ENCODE results near the gene MAX.

The MAX gene

DNA sequence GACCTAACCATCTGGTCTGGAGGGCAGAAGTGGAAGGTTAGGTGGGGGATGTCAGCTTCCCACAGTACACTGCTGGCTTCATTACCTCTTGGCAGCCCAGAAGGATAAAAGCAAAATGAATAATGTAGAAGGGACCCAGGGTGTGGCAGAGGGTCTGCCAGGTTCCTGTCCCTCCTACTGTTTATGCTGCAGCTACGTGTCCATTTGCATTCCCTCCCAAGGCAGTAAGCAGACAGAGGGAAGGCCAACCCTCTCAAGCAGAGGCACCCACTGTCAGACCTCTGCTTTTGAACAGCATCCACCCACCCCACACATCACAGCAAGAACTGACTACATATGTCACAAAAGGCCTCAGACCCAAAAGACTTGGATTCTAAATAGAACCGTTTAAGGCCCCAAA lies 19.4 kb downstream of the MAX start:
- Histone ChIP-seq H3K9ac (ENCODE audit: low read length) (no peak overlapping the region), H3K4me1 (ENCODE audit: control insufficient read depth, low read depth, low read length) (no peaks in the 10 kb centered on the region), H3K27me3 (ENCODE audit: control insufficient read depth, insufficient read depth, low read length) (no peaks in the 10 kb centered on the region), H3K4me3 (ENCODE audit: low read length) (no peak overlapping the region), H3K27ac (ENCODE audit: low read length) (no peak overlapping the region), H3K36me3 (ENCODE audit: control insufficient read depth, low read depth, low read length) (peaks cover 31% of the 10 kb centered on the region), H3K9me3 (ENCODE audit: control insufficient read depth, low read depth, low read length) (peaks cover 1% of the 10 kb centered on the region)

DNA sequence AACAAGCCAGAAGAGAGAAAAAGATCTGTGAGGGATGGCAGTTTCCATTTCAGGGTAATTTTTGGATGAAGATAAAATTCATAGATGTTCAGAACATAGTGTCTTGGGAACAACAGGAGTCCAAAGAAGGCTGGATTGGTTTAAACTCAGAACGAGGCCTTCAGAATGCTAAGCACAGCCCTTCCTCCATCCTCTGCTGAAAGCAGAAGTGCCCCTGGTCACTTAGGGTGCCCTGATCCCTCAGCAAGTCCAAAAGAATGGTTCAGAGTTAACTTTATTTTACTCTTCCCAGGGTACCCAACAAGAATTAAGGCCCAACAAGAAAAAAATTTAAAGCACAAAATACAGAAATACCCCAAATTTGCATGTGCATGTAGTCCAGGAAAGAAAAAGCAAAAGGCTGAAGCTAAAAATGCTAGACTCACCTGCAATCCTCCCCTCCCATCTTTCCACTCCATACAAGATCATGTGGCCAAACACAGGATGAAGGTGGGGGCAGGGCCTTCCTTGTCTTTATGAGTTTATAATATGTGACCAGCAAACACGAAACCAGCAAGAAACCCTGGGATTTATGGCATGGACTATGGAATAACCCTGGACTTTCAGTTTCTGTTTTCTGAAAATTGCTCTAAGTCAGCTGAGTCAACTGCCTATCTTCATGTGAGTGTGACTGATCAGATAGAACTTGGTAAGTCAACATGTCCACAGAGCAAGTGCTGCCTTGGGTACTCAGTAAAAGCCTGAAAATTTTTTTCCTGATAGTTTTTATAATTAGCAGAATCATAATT lies 21.2 kb downstream of the MAX start:
- H3K9me3 ChIP-seq (ENCODE audit: control insufficient read depth, low read depth, low read length): no peaks in the 10 kb centered on the region
- H3K27me3 ChIP-seq (ENCODE audit: control insufficient read depth, insufficient read depth, low read length): no peaks in the 10 kb centered on the region
- peaks cover 42% of the 10 kb centered on the region for H3K36me3 ChIP-seq (ENCODE audit: control insufficient read depth, low read depth, low read length)
- no peak overlapping the region for H3K27ac ChIP-seq (ENCODE audit: low read length)
- no peak overlapping the region for H3K4me3 ChIP-seq (ENCODE audit: low read length)
- no peak overlapping the region for H3K9ac ChIP-seq (ENCODE audit: low read length)
- H3K4me1 ChIP-seq (ENCODE audit: control insufficient read depth, low read depth, low read length): no peaks in the 10 kb centered on the region

DNA sequence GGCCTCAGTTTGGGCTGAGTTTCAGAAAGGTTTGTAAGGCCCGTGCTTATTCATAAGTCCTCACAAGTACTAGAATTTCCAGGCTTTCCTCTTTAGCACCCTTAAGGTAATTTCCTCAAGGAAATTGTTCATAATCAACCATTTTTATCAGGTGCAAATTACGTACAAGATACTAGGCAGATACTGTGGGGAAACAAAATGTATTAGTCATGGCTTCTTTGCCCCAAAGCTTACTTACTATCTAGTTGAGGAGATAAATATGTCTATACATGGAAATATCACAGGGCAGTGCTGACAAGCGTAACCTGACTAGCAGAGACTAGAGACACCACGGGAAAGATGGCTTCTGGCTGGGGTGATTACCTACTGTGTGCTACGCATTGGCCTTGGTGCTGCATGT lies 22.5 kb downstream of the MAX start:
- Histone ChIP-seq H3K9me3 (ENCODE audit: control insufficient read depth, low read depth, low read length) (no peaks in the 10 kb centered on the region), H3K9ac (ENCODE audit: low read length) (no peak overlapping the region), H3K36me3 (ENCODE audit: control insufficient read depth, low read depth, low read length) (peaks cover 33% of the 10 kb centered on the region), H3K27me3 (ENCODE audit: control insufficient read depth, insufficient read depth, low read length) (no peaks in the 10 kb centered on the region), H3K4me1 (ENCODE audit: control insufficient read depth, low read depth, low read length) (no peaks in the 10 kb centered on the region), H3K4me3 (ENCODE audit: low read length) (no peak overlapping the region), H3K27ac (ENCODE audit: low read length) (no peak overlapping the region)

DNA sequence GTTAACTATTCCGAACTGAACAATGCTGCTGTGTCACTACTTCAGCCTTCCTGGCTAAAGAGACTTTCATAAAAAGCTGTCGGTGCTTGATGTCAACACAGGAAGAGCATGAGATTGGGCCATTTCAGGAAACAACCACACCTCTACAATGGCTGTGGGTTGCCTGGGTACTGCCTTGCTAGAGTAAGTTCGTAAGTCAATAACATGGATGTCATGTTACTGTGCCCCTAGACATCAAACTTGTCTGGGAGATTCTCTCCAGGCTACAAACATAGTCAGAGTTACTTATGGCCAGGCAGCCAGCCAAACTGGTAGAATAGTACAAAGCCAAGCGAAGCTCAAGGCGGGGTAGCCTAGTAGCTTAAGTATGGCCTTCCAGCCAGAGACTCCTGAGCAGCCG lies 23.1 kb downstream of the MAX start:
- Histone ChIP-seq H3K9ac (ENCODE audit: low read length) (no peak overlapping the region), H3K27me3 (ENCODE audit: control insufficient read depth, insufficient read depth, low read length) (no peaks in the 10 kb centered on the region), H3K4me3 (ENCODE audit: low read length) (no peak overlapping the region), H3K9me3 (ENCODE audit: control insufficient read depth, low read depth, low read length) (no peaks in the 10 kb centered on the region), H3K27ac (ENCODE audit: low read length) (no peak overlapping the region), H3K36me3 (ENCODE audit: control insufficient read depth, low read depth, low read length) (peaks cover 33% of the 10 kb centered on the region), H3K4me1 (ENCODE audit: control insufficient read depth, low read depth, low read length) (no peaks in the 10 kb centered on the region)

DNA sequence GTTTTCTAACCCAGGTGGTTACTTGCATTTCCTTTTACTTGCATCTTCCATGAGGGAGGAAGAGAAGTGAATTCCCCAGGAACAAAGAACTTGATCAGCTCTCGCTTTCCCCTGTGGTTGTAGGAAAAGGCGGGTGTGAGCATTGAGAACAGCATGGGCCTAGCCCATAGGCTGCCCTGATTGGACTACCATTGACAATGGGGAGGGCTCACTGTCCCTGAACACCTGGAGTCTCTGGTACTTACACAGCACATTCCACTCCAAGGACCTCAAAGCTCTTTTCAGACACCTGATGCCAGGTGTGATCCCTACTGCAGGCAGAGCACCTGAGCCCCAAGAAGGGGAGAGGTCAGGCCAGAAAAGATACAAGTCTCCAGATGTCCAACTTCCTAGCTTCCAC lies 25.0 kb downstream of the MAX start:
- H3K4me1 ChIP-seq (ENCODE audit: control insufficient read depth, low read depth, low read length): no peaks in the 10 kb centered on the region
- no peak overlapping the region for H3K9ac ChIP-seq (ENCODE audit: low read length)
- no peak overlapping the region for H3K27ac ChIP-seq (ENCODE audit: low read length)
- H3K27me3 ChIP-seq (ENCODE audit: control insufficient read depth, insufficient read depth, low read length): no peaks in the 10 kb centered on the region
- no peak overlapping the region for H3K4me3 ChIP-seq (ENCODE audit: low read length)
- peaks cover 30% of the 10 kb centered on the region for H3K36me3 ChIP-seq (ENCODE audit: control insufficient read depth, low read depth, low read length)
- H3K9me3 ChIP-seq (ENCODE audit: control insufficient read depth, low read depth, low read length): no peaks in the 10 kb centered on the region

DNA sequence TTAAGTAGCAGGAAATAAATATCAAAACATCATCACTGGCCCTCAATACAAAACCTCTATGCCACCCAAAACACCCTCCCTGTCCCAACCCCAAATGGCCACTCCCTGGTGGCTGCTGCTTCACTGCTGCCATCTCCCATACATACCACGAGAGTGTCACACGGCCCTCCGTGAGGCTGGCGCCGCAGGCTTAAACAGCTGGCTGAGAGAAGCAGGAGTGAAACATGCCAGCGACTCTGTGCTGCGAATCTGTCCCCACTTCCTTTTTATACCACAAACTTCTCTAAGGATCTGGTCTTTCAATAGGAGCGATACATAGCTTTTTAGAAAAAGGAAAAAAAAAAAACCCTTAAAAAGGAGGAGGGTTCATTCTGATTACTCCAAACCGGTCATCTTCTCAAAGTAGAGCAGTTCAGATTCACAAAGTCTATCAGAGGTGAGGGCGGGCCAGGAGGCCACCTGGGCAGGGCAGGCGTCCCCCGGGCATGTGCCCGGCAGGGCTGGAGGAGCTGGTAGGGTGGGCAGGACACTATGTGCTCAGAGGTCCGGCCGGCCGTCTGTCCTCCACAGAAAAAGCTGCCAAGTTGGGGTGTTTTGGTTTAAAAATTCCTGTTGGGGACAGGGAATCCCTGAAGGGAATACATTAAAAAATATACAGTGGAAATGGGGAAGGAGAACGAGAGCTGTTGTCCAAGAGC lies 26.5 kb downstream of the MAX start:
- H3K4me1 ChIP-seq (ENCODE audit: control insufficient read depth, low read depth, low read length): no peaks in the 10 kb centered on the region
- no peak overlapping the region for H3K4me3 ChIP-seq (ENCODE audit: low read length)
- no peak overlapping the region for H3K27ac ChIP-seq (ENCODE audit: low read length)
- H3K9ac ChIP-seq (ENCODE audit: low read length): no peak overlapping the region
- H3K27me3 ChIP-seq (ENCODE audit: control insufficient read depth, insufficient read depth, low read length): no peaks in the 10 kb centered on the region
- H3K9me3 ChIP-seq (ENCODE audit: control insufficient read depth, low read depth, low read length): no peaks in the 10 kb centered on the region
- H3K36me3 ChIP-seq (ENCODE audit: control insufficient read depth, low read depth, low read length): peaks cover 27% of the 10 kb centered on the region

DNA sequence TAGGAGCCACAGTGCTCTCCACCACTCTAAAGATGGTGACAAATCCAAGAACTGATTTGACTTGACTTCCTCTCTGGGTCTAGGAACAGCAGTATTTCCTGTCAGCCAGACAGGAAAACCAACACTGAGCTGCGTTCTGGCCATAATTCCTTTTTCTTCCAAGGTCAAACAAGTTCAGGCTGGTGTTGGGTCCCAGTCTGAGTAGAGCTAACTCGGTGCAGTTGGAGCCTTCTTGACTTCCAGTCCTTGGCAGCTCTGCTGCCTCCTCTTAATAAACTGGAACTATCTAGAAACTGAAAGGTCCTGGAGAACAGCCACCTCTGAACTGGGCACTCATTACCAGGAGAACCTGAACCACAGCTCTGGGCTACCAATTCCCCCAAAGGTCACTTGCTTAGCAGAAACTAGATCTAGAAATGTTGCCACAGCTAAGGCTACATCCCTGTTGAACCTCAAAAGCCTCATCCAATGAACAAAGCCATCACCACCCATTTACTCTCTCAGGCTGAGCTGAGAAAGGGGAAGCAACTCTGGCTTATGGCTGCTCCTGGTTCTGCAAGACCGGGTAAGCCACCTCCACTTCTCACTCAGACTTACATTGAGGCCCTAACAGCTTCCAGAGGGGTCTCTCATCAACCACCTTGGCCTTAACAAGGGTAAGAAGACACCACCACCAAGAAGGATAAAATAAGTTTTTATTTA lies 27.7 kb downstream of the MAX start:
- Histone ChIP-seq H3K27me3 (ENCODE audit: control insufficient read depth, insufficient read depth, low read length) (no peaks in the 10 kb centered on the region), H3K4me1 (ENCODE audit: control insufficient read depth, low read depth, low read length) (no peaks in the 10 kb centered on the region), H3K36me3 (ENCODE audit: control insufficient read depth, low read depth, low read length) (peaks cover 18% of the 10 kb centered on the region), H3K27ac (ENCODE audit: low read length) (no peak overlapping the region), H3K9me3 (ENCODE audit: control insufficient read depth, low read depth, low read length) (no peaks in the 10 kb centered on the region), H3K4me3 (ENCODE audit: low read length) (no peak overlapping the region), H3K9ac (ENCODE audit: low read length) (no peak overlapping the region)

DNA sequence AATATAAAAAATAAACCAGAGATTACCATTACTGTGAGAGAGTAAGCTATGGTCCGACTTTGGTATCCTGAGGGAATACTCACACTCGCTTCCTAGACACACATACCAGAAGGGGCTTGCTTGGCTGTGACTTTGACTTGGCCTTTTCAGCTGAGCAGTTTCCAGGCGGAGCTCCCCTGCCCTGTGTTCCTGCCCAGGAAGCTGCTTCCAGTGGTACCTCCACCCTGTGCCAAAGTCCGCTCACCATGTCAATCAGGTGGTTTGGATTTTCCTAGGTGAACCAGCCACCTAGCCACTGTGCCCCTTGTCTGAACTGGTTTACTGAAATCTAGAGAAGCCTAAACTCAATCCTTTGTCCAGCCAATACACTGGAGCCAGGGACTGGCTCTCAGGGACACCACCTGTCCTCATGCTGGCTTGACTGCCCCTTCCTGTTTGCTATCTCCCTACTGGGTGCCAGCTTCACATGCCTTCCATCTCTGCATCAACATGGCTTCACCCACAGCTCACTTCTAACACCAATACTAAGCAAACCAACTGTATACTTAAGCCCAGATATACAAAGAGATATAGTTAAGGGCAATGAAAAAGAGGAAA lies 28.6 kb downstream of the MAX start:
- Histone ChIP-seq H3K9me3 (ENCODE audit: control insufficient read depth, low read depth, low read length) (no peaks in the 10 kb centered on the region), H3K4me1 (ENCODE audit: control insufficient read depth, low read depth, low read length) (no peaks in the 10 kb centered on the region), H3K36me3 (ENCODE audit: control insufficient read depth, low read depth, low read length) (peaks cover 17% of the 10 kb centered on the region), H3K4me3 (ENCODE audit: low read length) (no peak overlapping the region), H3K27me3 (ENCODE audit: control insufficient read depth, insufficient read depth, low read length) (no peaks in the 10 kb centered on the region), H3K27ac (ENCODE audit: low read length) (no peak overlapping the region), H3K9ac (ENCODE audit: low read length) (no peak overlapping the region)

DNA sequence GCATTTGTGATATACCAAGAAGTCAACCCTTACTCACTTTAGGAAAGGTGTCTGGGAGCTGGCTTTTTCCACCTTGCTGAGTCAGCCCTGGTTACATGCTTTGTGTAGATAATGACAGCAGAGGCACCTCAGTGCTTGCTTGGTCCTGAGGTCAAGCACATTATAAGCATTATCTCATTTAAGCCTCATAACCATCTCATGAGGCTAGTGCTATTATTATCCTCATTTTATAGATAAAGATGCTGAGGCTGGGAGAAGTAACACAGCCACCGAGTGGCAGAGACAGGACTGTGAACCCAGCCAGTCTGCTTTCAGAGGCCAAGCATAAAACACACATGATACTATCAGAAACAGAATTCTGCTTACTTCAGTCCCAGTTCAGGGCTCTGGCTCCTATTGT lies 29.4 kb downstream of the MAX start:
- Histone ChIP-seq H3K27me3 (ENCODE audit: control insufficient read depth, insufficient read depth, low read length) (no peaks in the 10 kb centered on the region), H3K9me3 (ENCODE audit: control insufficient read depth, low read depth, low read length) (no peaks in the 10 kb centered on the region), H3K27ac (ENCODE audit: low read length) (no peak overlapping the region), H3K9ac (ENCODE audit: low read length) (no peak overlapping the region), H3K4me1 (ENCODE audit: control insufficient read depth, low read depth, low read length) (no peaks in the 10 kb centered on the region), H3K4me3 (ENCODE audit: low read length) (no peak overlapping the region), H3K36me3 (ENCODE audit: control insufficient read depth, low read depth, low read length) (peaks cover 17% of the 10 kb centered on the region)

DNA sequence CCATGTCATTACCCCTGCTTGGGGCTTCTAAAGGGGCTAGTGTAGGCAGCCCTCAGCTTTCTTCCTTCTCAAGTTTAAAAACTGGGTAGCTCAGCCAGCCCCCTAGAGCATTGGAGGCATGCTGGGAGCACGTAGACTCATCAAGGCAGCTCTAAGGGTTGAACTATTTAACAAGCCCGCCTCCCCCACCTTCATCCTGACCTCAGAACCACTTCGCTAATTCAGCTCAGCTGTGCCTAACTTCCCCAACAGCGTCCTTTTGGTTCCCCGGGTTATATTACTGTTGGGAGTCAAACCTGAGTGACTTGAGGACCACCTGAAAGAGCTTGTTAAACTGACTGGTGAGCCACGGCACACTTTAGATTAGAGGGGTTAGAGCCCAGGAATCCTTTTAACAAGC lies 30.1 kb downstream of the MAX start:
- Histone ChIP-seq H3K9me3 (ENCODE audit: control insufficient read depth, low read depth, low read length) (no peaks in the 10 kb centered on the region), H3K36me3 (ENCODE audit: control insufficient read depth, low read depth, low read length) (peaks cover 11% of the 10 kb centered on the region), H3K4me3 (ENCODE audit: low read length) (no peak overlapping the region), H3K4me1 (ENCODE audit: control insufficient read depth, low read depth, low read length) (no peaks in the 10 kb centered on the region), H3K27ac (ENCODE audit: low read length) (no peak overlapping the region), H3K9ac (ENCODE audit: low read length) (no peak overlapping the region), H3K27me3 (ENCODE audit: control insufficient read depth, insufficient read depth, low read length) (no peaks in the 10 kb centered on the region)

DNA sequence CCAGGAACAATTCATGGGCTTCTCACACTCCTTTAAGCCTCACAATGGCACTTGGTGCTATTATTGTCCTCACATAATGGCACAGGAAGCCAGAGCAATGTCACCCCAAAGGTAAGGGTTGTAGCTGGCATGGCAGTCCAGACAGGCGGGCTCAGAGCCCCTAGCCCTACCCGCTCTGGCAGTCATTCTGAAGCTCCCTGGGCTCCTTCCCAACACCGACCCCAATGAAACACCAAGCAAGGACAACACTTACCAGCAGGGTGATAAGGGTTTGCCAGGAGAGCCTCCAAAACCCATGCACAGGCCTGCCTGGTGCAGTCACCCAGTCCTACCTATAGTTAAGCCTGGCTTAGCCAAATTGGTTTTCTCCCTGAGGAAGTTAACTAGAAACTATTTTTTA lies 30.8 kb downstream of the MAX start:
- no peaks in the 10 kb centered on the region for H3K4me1 ChIP-seq (ENCODE audit: control insufficient read depth, low read depth, low read length)
- peaks cover 6% of the 10 kb centered on the region for H3K36me3 ChIP-seq (ENCODE audit: control insufficient read depth, low read depth, low read length)
- no peak overlapping the region for H3K27ac ChIP-seq (ENCODE audit: low read length)
- no peaks in the 10 kb centered on the region for H3K9me3 ChIP-seq (ENCODE audit: control insufficient read depth, low read depth, low read length)
- no peaks in the 10 kb centered on the region for H3K27me3 ChIP-seq (ENCODE audit: control insufficient read depth, insufficient read depth, low read length)
- no peak overlapping the region for H3K4me3 ChIP-seq (ENCODE audit: low read length)
- no peak overlapping the region for H3K9ac ChIP-seq (ENCODE audit: low read length)
